Neutrophil (primary cell): ENCODE data around the gene WIPF3.

Experiments used
- H3K27ac ChIP-seq: fragments of 200-600 bp; sonication (generic); 2 replicates; pipeline ENCODE4 v1.5.1; 2016; ENCODE audit warnings: mild to moderate bottlenecking, moderate library complexity
- H3K27me3 ChIP-seq: fragments of 200-600 bp; sonication (generic); 2 replicates; pipeline ENCODE4 v1.6.0; 2016; ENCODE audit warnings: mild to moderate bottlenecking
- H3K36me3 ChIP-seq: fragments of 200-600 bp; sonication (generic); 2 replicates; pipeline ENCODE4 v1.5.1; 2017
- H3K4me1 ChIP-seq, 2 experiments: fragments of 200-600 bp in 1 of 2; sonication (generic) in 1 of 2; 1 replicate in 1 of 2; 2 replicates in 1 of 2; pipeline versions ENCODE4 v1.5.1 to v1.6.1; 2013 to 2016; ENCODE audit warnings: low read depth in 1 of 2, low read length in 1 of 2, mild to moderate bottlenecking in 1 of 2, moderate library complexity in 1 of 2; ENCODE audit not compliant: control insufficient read depth in 1 of 2, insufficient read depth in 1 of 2
- H3K4me3 ChIP-seq, 2 experiments: fragments of 200-600 bp in 1 of 2; sonication (generic) in 1 of 2; 1 replicate in 1 of 2; 2 replicates in 1 of 2; pipeline ENCODE4 v1.5.1; 2013 to 2016; ENCODE audit warnings: low read depth in 1 of 2, low read length in 1 of 2, mild to moderate bottlenecking in 1 of 2, moderate library complexity in 1 of 2
- H3K9me3 ChIP-seq: fragments of 200-600 bp; sonication (generic); 2 replicates; pipeline ENCODE4 v1.5.1; 2016
- TF ChIP-seq, protein P1 (sequence below): fragments of 200-600 bp; sonication (generic); IDR thresholded peaks from 2 replicates; pipeline ENCODE4 v1.5.1; 2016; ENCODE audit warnings: antibody characterized with exemption

Gene WIPF3

DNA sequence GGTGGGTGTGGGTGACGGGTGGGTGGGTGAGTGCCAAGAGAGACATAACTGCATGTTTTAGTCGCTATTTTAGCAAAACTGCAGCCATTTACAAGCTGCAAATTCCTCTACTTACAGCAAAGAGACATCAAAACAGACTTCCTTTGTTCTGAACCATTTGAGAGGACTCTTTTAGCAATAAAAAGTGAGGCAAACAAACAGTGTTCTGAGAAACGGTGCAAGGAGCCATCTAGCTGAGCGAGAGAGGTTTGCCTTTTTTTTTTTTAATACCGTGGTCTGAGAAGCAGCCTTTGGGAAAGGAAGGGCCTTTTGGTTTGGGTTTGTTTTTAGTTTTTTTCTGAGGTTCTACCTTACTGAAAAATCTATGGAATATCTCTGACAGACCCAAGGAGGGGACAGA, 120.4 kb downstream of the WIPF3 start:
- H3K4me3 ChIP-seq, result no peak overlapping the region
- H3K4me1 ChIP-seq, result no peaks in the 10 kb centered on the region
- TF ChIP-seq, protein P1, sequence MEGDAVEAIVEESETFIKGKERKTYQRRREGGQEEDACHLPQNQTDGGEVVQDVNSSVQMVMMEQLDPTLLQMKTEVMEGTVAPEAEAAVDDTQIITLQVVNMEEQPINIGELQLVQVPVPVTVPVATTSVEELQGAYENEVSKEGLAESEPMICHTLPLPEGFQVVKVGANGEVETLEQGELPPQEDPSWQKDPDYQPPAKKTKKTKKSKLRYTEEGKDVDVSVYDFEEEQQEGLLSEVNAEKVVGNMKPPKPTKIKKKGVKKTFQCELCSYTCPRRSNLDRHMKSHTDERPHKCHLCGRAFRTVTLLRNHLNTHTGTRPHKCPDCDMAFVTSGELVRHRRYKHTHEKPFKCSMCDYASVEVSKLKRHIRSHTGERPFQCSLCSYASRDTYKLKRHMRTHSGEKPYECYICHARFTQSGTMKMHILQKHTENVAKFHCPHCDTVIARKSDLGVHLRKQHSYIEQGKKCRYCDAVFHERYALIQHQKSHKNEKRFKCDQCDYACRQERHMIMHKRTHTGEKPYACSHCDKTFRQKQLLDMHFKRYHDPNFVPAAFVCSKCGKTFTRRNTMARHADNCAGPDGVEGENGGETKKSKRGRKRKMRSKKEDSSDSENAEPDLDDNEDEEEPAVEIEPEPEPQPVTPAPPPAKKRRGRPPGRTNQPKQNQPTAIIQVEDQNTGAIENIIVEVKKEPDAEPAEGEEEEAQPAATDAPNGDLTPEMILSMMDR, result no peak
- H3K27ac ChIP-seq, result no peak overlapping the region
- no peaks in the 10 kb centered on the region for H3K36me3 ChIP-seq
- no peaks in the 10 kb centered on the region for H3K9me3 ChIP-seq
- no peaks in the 10 kb centered on the region for H3K27me3 ChIP-seq

DNA sequence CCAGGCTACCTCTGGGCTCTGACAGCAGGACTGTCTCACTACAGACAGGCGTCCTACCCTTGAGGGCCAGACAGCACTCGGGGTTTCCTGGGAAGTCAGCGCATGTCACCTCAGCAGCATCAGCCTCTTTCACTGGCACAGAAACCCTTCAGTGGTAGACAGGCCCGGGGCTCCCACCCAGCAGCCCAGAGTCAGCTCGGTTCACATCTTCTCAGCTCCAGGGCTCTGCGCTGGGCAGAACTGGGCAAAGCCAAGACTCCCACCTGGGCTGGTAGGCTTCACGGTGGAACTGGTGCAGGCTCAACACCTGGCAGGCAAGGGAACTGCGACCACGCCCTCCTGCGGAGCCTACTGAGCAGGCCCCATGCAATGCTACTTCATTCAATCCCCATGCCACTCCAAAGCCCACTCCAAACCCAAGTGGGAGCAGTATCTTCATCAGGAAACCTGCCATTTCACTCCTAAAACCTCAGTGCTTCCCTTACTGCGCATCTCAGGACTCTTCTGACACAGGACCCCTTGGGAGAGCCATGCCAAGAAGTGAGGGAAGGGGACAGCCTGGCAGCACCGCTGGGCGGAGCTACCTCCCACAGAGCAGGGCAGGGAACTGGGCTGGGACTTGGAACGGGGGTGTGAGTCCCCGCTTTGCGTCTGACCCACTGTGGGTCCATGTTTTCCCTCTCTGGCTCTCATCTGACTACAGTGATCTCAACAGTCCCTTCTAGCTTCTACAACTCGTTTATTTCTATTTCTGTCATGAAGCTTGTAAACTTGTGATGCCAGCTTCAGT, 122.9 kb downstream of the WIPF3 start:
- Histone ChIP-seq H3K36me3 (peaks cover 4% of the 10 kb centered on the region), H3K27me3 (no peaks in the 10 kb centered on the region), H3K27ac (no peak overlapping the region), H3K4me3 (no peak overlapping the region), H3K4me1 (no peaks in the 10 kb centered on the region), H3K9me3 (no peaks in the 10 kb centered on the region)
- TF ChIP-seq, protein P1, result no peak

DNA sequence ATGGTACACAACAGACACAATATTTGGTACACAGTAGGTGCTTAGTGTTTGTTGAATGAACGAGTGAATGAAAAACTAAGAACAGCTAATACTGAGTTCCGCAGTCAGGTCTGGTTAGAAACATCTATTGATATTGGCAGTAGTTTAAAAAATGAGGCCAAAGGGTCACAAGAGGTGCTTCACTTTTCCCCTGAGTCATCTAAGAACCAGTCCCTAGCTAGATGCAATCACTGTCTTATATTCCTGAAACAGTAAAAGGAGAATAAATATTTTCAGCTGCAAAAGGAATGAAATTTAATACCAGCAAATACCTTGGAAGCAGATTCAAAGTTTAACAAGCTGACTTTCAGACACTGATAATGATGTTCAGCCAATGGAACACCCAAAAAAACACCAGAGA, 128.8 kb downstream of the WIPF3 start:
- Histone ChIP-seq H3K27ac (no peak overlapping the region), H3K27me3 (no peaks in the 10 kb centered on the region), H3K9me3 (no peaks in the 10 kb centered on the region), H3K4me1 (no peaks in the 10 kb centered on the region), H3K4me3 (no peak overlapping the region), H3K36me3 (peaks cover 11% of the 10 kb centered on the region)
- TF ChIP-seq, protein P1, result no peak

DNA sequence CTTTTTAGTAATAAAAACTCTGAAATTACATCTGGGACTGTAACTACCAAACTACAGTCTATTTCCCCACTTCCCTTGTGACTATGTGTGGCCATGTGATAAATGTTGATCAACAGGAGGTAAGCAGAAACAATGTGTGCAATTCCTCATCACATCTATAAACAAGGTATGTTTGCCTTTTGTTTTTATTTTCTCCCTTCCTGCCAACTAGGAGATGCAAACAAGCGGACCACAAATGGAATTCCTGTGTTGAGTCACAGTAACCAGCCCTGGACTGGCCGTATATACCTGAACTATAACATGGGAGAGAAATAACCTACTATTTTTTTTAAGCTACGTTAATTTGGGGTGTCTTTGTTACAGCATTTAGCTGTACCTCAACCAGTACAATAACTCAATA, 130.8 kb downstream of the WIPF3 start:
- Histone ChIP-seq H3K4me3 (no peak overlapping the region), H3K9me3 (no peaks in the 10 kb centered on the region), H3K36me3 (peaks cover 11% of the 10 kb centered on the region), H3K27ac (no peak overlapping the region), H3K4me1 (no peaks in the 10 kb centered on the region), H3K27me3 (no peaks in the 10 kb centered on the region)
- TF ChIP-seq, protein P1, result no peak

DNA sequence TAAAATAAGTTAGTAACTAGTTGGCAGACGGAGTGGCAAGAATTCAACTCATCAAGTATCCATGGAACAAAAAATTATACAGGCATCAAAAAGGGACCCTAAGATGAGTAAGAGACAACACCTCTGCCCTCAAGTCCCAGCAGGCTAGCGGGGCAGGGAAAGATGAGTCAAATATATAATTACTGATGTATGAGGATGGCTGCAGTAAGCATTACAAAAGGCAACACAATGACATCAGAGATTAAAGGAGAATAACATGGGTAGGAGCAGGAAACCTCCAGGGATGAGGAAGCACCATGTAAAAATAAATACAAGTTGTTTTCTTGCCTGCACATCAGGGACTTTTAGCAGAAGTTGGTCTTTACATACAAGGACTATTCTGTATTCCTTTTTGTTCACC, 133.9 kb downstream of the WIPF3 start:
- Histone ChIP-seq H3K27me3 (no peaks in the 10 kb centered on the region), H3K36me3 (peaks cover 9% of the 10 kb centered on the region), H3K27ac (no peak overlapping the region), H3K4me3 (no peak overlapping the region), H3K9me3 (no peaks in the 10 kb centered on the region), H3K4me1 (no peaks in the 10 kb centered on the region)
- TF ChIP-seq, protein P1, result no peak
